H1 (cell line): ENCODE data around the gene CHD2. TPM values are rescaled to one million over a fixed set of nuclear protein-coding genes. Genes with fewer than 3 reads are reported as not detected.

ENCODE experiments used
- BACH1 ChIP-seq: IDR thresholded peaks from 2 replicates; pipeline ENCODE4 v1.6.1; 2012; ENCODE audit warnings: low read length, improper control_type of control experiment
- BCL11A ChIP-seq, 2 experiments: IDR thresholded peaks; one replicate each; pipeline ENCODE4 v1.6.1; 2011; ENCODE audit warnings: low read depth in 2 of 2, low read length in 2 of 2, mild to moderate bottlenecking in 2 of 2
- CHD2 ChIP-seq: IDR thresholded peaks from 2 replicates; pipeline ENCODE4 v1.6.1; 2012; ENCODE audit warnings: low read length, improper control_type of control experiment
- HDAC2 ChIP-seq, 2 experiments: fragments of 300-600 bp in 1 of 2; sonication (generic) in 1 of 2; IDR thresholded peaks; 2 replicates each; pipeline ENCODE4 v1.6.1; 2011 to 2012; ENCODE audit warnings: low read depth in 2 of 2, low read length in 2 of 2, mild to moderate bottlenecking in 2 of 2, moderate library complexity in 2 of 2, borderline replicate concordance in 1 of 2, inconsistent platforms in 1 of 2
- JUND ChIP-seq: IDR thresholded peaks from 2 replicates; pipeline ENCODE4 v1.6.1; 2011; ENCODE audit warnings: mild to moderate bottlenecking, improper control_type of control experiment, low read length
- POLR2A ChIP-seq, 2 experiments: IDR thresholded peaks; 1 replicate in 1 of 2; 2 replicates in 1 of 2; pipeline ENCODE4 v1.6.1; 2011; ENCODE audit warnings: low read depth in 2 of 2, low read length in 2 of 2, mild to moderate bottlenecking in 2 of 2; ENCODE audit errors: control extremely low read depth in 1 of 2
- USF2 ChIP-seq: IDR thresholded peaks from 2 replicates; pipeline ENCODE4 v1.6.1; 2011; ENCODE audit warnings: low read length, improper control_type of control experiment
- polyA plus RNA-seq, 7 experiments: library from polyadenylated mRNA; depleted of rRNA in 3 of 7; stranded (reverse) in 5 of 7; unstranded in 2 of 7; fragments of >200 nt in 5 of 7; fragments of 200-250 nt in 2 of 7; gene quantifications; 1 replicate in 5 of 7; 2 replicates in 1 of 7; 4 replicates in 1 of 7; pipeline versions ENCODE4 v1.2.1 to v1.2.3, GENCODE V29; 2011 to 2013; ENCODE audit warnings: missing spikeins in 2 of 7, mixed read lengths in 2 of 7
- total RNA-seq: library from RNA; stranded (reverse); fragmentation: NEBNext Ultra II Directional; extraction: Animal tissue kit (Norgen Biotek cat#: 25700); gene quantifications from 2 replicates; pipeline ENCODE4 v1.2.1, GENCODE V29; 2021
- TF ChIP-seq, protein P1 (sequence below): fragments of 300-600 bp; sonication (generic); IDR thresholded peaks from 2 replicates; pipeline ENCODE4 v1.7.1; 2012; ENCODE audit warnings: low read length, moderate library complexity, mild to moderate bottlenecking, inconsistent platforms; ENCODE audit not compliant: insufficient replicate concordance

Gene CHD2
- total and polyA plus RNA-seq, 2 of the 8 experiments (the other 6 are each of a cell fraction or from before 2014, with no cell fraction given): 28.8 to 70.0 TPM

- TF ChIP-seq, protein P1, sequence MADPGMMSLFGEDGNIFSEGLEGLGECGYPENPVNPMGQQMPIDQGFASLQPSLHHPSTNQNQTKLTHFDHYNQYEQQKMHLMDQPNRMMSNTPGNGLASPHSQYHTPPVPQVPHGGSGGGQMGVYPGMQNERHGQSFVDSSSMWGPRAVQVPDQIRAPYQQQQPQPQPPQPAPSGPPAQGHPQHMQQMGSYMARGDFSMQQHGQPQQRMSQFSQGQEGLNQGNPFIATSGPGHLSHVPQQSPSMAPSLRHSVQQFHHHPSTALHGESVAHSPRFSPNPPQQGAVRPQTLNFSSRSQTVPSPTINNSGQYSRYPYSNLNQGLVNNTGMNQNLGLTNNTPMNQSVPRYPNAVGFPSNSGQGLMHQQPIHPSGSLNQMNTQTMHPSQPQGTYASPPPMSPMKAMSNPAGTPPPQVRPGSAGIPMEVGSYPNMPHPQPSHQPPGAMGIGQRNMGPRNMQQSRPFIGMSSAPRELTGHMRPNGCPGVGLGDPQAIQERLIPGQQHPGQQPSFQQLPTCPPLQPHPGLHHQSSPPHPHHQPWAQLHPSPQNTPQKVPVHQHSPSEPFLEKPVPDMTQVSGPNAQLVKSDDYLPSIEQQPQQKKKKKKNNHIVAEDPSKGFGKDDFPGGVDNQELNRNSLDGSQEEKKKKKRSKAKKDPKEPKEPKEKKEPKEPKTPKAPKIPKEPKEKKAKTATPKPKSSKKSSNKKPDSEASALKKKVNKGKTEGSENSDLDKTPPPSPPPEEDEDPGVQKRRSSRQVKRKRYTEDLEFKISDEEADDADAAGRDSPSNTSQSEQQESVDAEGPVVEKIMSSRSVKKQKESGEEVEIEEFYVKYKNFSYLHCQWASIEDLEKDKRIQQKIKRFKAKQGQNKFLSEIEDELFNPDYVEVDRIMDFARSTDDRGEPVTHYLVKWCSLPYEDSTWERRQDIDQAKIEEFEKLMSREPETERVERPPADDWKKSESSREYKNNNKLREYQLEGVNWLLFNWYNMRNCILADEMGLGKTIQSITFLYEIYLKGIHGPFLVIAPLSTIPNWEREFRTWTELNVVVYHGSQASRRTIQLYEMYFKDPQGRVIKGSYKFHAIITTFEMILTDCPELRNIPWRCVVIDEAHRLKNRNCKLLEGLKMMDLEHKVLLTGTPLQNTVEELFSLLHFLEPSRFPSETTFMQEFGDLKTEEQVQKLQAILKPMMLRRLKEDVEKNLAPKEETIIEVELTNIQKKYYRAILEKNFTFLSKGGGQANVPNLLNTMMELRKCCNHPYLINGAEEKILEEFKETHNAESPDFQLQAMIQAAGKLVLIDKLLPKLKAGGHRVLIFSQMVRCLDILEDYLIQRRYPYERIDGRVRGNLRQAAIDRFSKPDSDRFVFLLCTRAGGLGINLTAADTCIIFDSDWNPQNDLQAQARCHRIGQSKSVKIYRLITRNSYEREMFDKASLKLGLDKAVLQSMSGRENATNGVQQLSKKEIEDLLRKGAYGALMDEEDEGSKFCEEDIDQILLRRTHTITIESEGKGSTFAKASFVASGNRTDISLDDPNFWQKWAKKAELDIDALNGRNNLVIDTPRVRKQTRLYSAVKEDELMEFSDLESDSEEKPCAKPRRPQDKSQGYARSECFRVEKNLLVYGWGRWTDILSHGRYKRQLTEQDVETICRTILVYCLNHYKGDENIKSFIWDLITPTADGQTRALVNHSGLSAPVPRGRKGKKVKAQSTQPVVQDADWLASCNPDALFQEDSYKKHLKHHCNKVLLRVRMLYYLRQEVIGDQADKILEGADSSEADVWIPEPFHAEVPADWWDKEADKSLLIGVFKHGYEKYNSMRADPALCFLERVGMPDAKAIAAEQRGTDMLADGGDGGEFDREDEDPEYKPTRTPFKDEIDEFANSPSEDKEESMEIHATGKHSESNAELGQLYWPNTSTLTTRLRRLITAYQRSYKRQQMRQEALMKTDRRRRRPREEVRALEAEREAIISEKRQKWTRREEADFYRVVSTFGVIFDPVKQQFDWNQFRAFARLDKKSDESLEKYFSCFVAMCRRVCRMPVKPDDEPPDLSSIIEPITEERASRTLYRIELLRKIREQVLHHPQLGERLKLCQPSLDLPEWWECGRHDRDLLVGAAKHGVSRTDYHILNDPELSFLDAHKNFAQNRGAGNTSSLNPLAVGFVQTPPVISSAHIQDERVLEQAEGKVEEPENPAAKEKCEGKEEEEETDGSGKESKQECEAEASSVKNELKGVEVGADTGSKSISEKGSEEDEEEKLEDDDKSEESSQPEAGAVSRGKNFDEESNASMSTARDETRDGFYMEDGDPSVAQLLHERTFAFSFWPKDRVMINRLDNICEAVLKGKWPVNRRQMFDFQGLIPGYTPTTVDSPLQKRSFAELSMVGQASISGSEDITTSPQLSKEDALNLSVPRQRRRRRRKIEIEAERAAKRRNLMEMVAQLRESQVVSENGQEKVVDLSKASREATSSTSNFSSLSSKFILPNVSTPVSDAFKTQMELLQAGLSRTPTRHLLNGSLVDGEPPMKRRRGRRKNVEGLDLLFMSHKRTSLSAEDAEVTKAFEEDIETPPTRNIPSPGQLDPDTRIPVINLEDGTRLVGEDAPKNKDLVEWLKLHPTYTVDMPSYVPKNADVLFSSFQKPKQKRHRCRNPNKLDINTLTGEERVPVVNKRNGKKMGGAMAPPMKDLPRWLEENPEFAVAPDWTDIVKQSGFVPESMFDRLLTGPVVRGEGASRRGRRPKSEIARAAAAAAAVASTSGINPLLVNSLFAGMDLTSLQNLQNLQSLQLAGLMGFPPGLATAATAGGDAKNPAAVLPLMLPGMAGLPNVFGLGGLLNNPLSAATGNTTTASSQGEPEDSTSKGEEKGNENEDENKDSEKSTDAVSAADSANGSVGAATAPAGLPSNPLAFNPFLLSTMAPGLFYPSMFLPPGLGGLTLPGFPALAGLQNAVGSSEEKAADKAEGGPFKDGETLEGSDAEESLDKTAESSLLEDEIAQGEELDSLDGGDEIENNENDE: no peak
- TF ChIP-seq CHD2 (no peak), HDAC2 (IDR thresholded peaks at IDR 0.05; ENCODE audit: borderline replicate concordance in 1 of 2, low read depth in 2 of 2, low read length in 2 of 2) (no peak), BCL11A (IDR thresholded peaks at IDR 0.05; ENCODE audit: low read depth in 2 of 2, low read length in 2 of 2) (no peak), BACH1 (no peak), POLR2A (IDR thresholded peaks at IDR 0.05; ENCODE audit: control extremely low read depth in 1 of 2, low read depth in 2 of 2, low read length in 2 of 2) (no peak), USF2 (no peak), JUND (no peak)
These were observed 53.4 kb downstream of the CHD2 start (continued) for GRCh38 chr15:92953566-92953965.
